ENCODE data around the gene MYH7B. TPM values are rescaled to one million over a fixed set of nuclear protein-coding genes. Genes with fewer than 3 reads are reported as not detected.

The MYH7B gene
- total and polyA plus RNA-seq, 2 donors (not counting 1 experiment from before 2014, with no cell fraction given) = 0.03 to 0.33 TPM

DNA sequence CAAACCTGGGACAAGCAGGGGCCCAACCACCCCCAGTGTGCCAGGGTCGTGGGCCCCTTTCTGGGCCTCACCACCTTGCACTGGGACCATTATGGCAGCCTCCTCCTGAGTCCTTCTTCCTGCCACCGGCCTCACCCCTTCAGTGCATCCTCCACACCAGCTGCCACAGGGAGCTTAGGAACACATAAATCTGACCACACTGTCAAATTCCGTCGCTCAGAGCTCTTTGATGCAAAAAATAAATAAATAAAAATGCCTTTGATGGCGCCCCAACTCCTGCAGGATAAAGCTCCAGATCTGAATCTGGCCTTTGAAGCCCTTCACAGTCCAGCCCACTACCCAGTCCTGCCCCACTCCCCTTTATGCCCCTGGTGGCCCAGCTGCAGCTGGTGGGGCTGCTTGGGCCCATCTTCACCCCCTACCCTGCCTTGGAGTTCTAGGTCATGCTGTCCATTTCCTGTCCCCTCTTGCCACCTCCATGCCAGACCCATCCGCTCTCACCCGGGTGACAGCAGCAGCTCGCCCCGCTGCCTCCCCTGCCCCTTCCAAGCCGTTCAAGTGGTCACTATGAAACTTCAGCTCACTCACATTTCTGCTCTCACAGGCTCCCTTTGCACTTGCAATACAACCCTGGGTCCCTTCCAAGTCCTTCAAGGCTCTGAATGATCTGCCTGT lies 16.0 kb downstream of the MYH7B start:
- H3K36me3 ChIP-seq (ENCODE audit: control insufficient read depth, insufficient read depth, low read length) = no peaks in the 10 kb centered on the region
- H3K9ac ChIP-seq (ENCODE audit: insufficient read depth, low read length) = no peak overlapping the region
- no peaks in the 10 kb centered on the region for H3K4me1 ChIP-seq (ENCODE audit: control insufficient read depth, extremely low read depth, insufficient read depth, low read length)
- H3K27me3 ChIP-seq (ENCODE audit: control insufficient read depth, insufficient read depth, low read length) = peaks cover 7% of the 10 kb centered on the region
- no peaks in the 10 kb centered on the region for H3K9me3 ChIP-seq (ENCODE audit: control insufficient read depth, insufficient read depth, low read depth, low read length)
- H4K20me1 ChIP-seq (ENCODE audit: control insufficient read depth, extremely low read depth, insufficient read depth, low read length) = no peaks in the 10 kb centered on the region
- H3K79me2 ChIP-seq (ENCODE audit: control insufficient read depth, insufficient read depth, low read length) = no peaks in the 10 kb centered on the region
- no peak overlapping the region for H3K4me3 ChIP-seq (replicated peaks in 1 of 4; ENCODE audit: control extremely low read depth in 1 of 4, insufficient read depth in 1 of 4, low read depth in 3 of 4, low read length in 4 of 4)
- TF ChIP-seq, protein P1, sequence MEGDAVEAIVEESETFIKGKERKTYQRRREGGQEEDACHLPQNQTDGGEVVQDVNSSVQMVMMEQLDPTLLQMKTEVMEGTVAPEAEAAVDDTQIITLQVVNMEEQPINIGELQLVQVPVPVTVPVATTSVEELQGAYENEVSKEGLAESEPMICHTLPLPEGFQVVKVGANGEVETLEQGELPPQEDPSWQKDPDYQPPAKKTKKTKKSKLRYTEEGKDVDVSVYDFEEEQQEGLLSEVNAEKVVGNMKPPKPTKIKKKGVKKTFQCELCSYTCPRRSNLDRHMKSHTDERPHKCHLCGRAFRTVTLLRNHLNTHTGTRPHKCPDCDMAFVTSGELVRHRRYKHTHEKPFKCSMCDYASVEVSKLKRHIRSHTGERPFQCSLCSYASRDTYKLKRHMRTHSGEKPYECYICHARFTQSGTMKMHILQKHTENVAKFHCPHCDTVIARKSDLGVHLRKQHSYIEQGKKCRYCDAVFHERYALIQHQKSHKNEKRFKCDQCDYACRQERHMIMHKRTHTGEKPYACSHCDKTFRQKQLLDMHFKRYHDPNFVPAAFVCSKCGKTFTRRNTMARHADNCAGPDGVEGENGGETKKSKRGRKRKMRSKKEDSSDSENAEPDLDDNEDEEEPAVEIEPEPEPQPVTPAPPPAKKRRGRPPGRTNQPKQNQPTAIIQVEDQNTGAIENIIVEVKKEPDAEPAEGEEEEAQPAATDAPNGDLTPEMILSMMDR (conservative IDR thresholded peaks at IDR 0.05 in 1 of 2, IDR thresholded peaks at IDR 0.05 in 1 of 2; ENCODE audit: low read depth in 1 of 2, low read length in 2 of 2) = no peak
- TF ChIP-seq EZH2 (IDR thresholded peaks at IDR 0.05; ENCODE audit: low read length, missing control alignments) = no peak
- no peak overlapping the region for H3K4me2 ChIP-seq (ENCODE audit: extremely low read depth, insufficient read depth, low read length)
- H2AFZ ChIP-seq (ENCODE audit: low read length) = no peak overlapping the region
- H3K27ac ChIP-seq (ENCODE audit: insufficient read depth, low read length) = no peak overlapping the region
- no peak for DNase-seq (ENCODE audit: low read depth in 2 of 2)

DNA sequence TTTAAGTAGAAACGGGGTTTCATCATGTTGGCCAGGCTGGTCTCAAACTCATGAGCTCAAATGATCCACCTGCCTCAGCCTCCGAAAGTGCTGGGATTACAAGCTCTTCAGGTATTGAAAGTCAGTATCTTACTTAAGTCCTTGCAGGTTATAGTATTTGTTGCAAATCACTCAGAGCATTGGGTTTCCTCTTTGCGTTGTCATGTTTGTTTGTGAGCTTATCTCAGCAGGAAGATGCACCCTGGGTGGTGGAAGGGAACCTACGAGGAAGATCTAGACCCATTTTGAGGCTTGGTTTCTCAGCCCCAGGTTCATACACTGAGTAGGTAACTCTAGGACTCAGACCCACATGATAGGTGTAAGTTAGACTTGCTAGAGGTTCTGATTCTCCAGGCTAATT lies 18.6 kb downstream of the MYH7B start:
- no peak overlapping the region for H2AFZ ChIP-seq (ENCODE audit: low read length)
- no peak for TF ChIP-seq EZH2 (IDR thresholded peaks at IDR 0.05; ENCODE audit: low read length, missing control alignments)
- TF ChIP-seq, protein P1 (conservative IDR thresholded peaks at IDR 0.05 in 1 of 2, IDR thresholded peaks at IDR 0.05 in 1 of 2; ENCODE audit: low read depth in 1 of 2, low read length in 2 of 2) = no peak

DNA sequence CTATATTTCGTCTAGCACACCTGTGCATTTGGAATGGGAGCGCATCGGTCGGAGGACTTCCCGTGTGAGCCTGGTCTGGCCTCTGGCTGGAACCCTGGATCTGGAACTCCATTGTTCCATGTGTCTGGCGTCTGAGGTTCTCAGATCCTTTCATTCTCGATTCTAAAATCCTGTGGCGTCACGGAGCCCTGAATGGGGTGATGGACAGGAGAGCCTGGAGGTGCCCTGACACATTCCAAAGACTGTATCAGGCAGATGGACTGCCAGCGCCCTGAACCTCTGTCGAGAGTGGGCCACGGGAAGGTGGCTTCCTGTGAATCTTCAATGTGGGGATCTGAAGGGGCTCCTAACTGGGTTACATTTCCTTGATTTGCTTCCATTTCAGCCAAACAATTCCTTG lies 20.6 kb downstream of the MYH7B start:
- H3K4me1 ChIP-seq (ENCODE audit: control insufficient read depth, extremely low read depth, insufficient read depth, low read length) = no peaks in the 10 kb centered on the region
- TF ChIP-seq, protein P1 (conservative IDR thresholded peaks at IDR 0.05 in 1 of 2, IDR thresholded peaks at IDR 0.05 in 1 of 2; ENCODE audit: low read depth in 1 of 2, low read length in 2 of 2) = no peak
- no peak for TF ChIP-seq EZH2 (IDR thresholded peaks at IDR 0.05; ENCODE audit: low read length, missing control alignments)
- H3K9me3 ChIP-seq (ENCODE audit: control insufficient read depth, insufficient read depth, low read depth, low read length) = no peaks in the 10 kb centered on the region
- H3K36me3 ChIP-seq (ENCODE audit: control insufficient read depth, insufficient read depth, low read length) = no peaks in the 10 kb centered on the region
- H3K4me2 ChIP-seq (ENCODE audit: extremely low read depth, insufficient read depth, low read length) = no peak overlapping the region
- no peak overlapping the region for H3K4me3 ChIP-seq (replicated peaks in 1 of 4; ENCODE audit: control extremely low read depth in 1 of 4, insufficient read depth in 1 of 4, low read depth in 3 of 4, low read length in 4 of 4)
- no peaks in the 10 kb centered on the region for H3K79me2 ChIP-seq (ENCODE audit: control insufficient read depth, insufficient read depth, low read length)
- no peak overlapping the region for H2AFZ ChIP-seq (ENCODE audit: low read length)
- peaks cover 7% of the 10 kb centered on the region for H3K27me3 ChIP-seq (ENCODE audit: control insufficient read depth, insufficient read depth, low read length)
- H3K9ac ChIP-seq (ENCODE audit: insufficient read depth, low read length) = no peak overlapping the region
- no peak overlapping the region for H3K27ac ChIP-seq (ENCODE audit: insufficient read depth, low read length)
- H4K20me1 ChIP-seq (ENCODE audit: control insufficient read depth, extremely low read depth, insufficient read depth, low read length) = no peaks in the 10 kb centered on the region
- no peak for DNase-seq (ENCODE audit: low read depth in 2 of 2)

More for the DNA sequence above, 18.6 kb downstream of the MYH7B start:
- H3K9ac ChIP-seq (ENCODE audit: insufficient read depth, low read length) = no peak overlapping the region
- no peaks in the 10 kb centered on the region for H3K36me3 ChIP-seq (ENCODE audit: control insufficient read depth, insufficient read depth, low read length)
- no peaks in the 10 kb centered on the region for H3K4me1 ChIP-seq (ENCODE audit: control insufficient read depth, extremely low read depth, insufficient read depth, low read length)
- H3K9me3 ChIP-seq (ENCODE audit: control insufficient read depth, insufficient read depth, low read depth, low read length) = no peaks in the 10 kb centered on the region
- no peak for DNase-seq (ENCODE audit: low read depth in 2 of 2)
- H4K20me1 ChIP-seq (ENCODE audit: control insufficient read depth, extremely low read depth, insufficient read depth, low read length) = no peaks in the 10 kb centered on the region
- H3K4me3 ChIP-seq (replicated peaks in 1 of 4; ENCODE audit: control extremely low read depth in 1 of 4, insufficient read depth in 1 of 4, low read depth in 3 of 4, low read length in 4 of 4) = no peak overlapping the region
- no peak overlapping the region for H3K27ac ChIP-seq (ENCODE audit: insufficient read depth, low read length)
- no peak overlapping the region for H3K4me2 ChIP-seq (ENCODE audit: extremely low read depth, insufficient read depth, low read length)
- H3K79me2 ChIP-seq (ENCODE audit: control insufficient read depth, insufficient read depth, low read length) = no peaks in the 10 kb centered on the region
- peaks cover 7% of the 10 kb centered on the region for H3K27me3 ChIP-seq (ENCODE audit: control insufficient read depth, insufficient read depth, low read length)
